Breast epithelium (tissue), 4 donors: Measurements from ENCODE around the gene HOXA5. TPM values are rescaled to one million over a fixed set of nuclear protein-coding genes. Genes with fewer than 3 reads are reported as not detected.
A peak's percentile ranks its signal among the peaks of the same experiment; 100 is the strongest.

Experiments used
- DNase-seq, 2 donors: peaks; one replicate each; pipeline ENCODE4 v3.0.0-alpha.2; 2019; ENCODE audit warnings: low spot score in 2 of 2
- H3K27ac ChIP-seq, 2 donors: fragments of 200-600 bp; sonication (generic) in 1 of 2; one replicate each; pipeline ENCODE4 v1.5.1; 2016 to 2019; ENCODE audit warnings: mild to moderate bottlenecking in 1 of 2
- H3K27me3 ChIP-seq, 2 donors: fragments of 200-600 bp; sonication (generic) in 1 of 2; one replicate each; pipeline versions ENCODE4 v1.5.1 to v1.6.0; 2017 to 2019; ENCODE audit warnings: control low read depth in 1 of 2, mild to moderate bottlenecking in 1 of 2
- H3K36me3 ChIP-seq: fragments of 200-600 bp; one replicate; pipeline ENCODE4 v1.5.1; 2019
- H3K4me1 ChIP-seq, 2 donors: fragments of 200-600 bp; sonication (generic); one replicate each; pipeline ENCODE4 v1.5.1; 2016 to 2019; ENCODE audit warnings: control low read depth in 1 of 2
- H3K4me3 ChIP-seq, 3 donors: fragments of 200-600 bp; sonication (generic); 1 replicate in 2 of 3; 2 replicates in 1 of 3; pipeline ENCODE4 v1.5.1; 2016 to 2019; ENCODE audit warnings: mild to moderate bottlenecking in 3 of 3, moderate library complexity in 2 of 3
- H3K9me3 ChIP-seq, 2 donors: fragments of 200-600 bp; sonication (generic) in 1 of 2; one replicate each; pipeline ENCODE4 v1.5.1; 2016 to 2019; ENCODE audit warnings: control low read depth in 1 of 2
- CTCF ChIP-seq, 3 donors: fragments of 450-650 bp; IDR thresholded peaks; one replicate each; pipeline ENCODE4 v1.5.1; 2016 to 2017; ENCODE audit warnings: antibody characterized with exemption in 3 of 3, mild to moderate bottlenecking in 3 of 3, moderate library complexity in 3 of 3
- POLR2A ChIP-seq: fragments of 450-650 bp; IDR thresholded peaks from one replicate; pipeline ENCODE4 v1.6.1; 2016; ENCODE audit warnings: antibody characterized with exemption, mild to moderate bottlenecking, moderate library complexity
- POLR2AphosphoS5 ChIP-seq, 3 donors: sonication (generic); formaldehyde crosslinking; IDR thresholded peaks; one replicate each; pipeline ENCODE4 v1.6.1; 2017; ENCODE audit warnings: antibody characterized with exemption in 3 of 3
- intact Hi-C: fragments of 100-400 bp; cut with DNase I; formaldehyde crosslinking; loops from one replicate; pipeline ENCODE4 v1.15.1; 2023; ENCODE audit warnings: low total_unique reads
- total RNA-seq, 3 donors: library from RNA; depleted of rRNA; stranded (reverse); fragments of >200 nt; gene quantifications; one replicate each; pipeline ENCODE4 v1.1.0, GENCODE V29; 2016

The HOXA5 gene
- total RNA-seq, 3 donors from 2014 or later: 11.5 to 48.7 (median 22.6) TPM

DNA sequence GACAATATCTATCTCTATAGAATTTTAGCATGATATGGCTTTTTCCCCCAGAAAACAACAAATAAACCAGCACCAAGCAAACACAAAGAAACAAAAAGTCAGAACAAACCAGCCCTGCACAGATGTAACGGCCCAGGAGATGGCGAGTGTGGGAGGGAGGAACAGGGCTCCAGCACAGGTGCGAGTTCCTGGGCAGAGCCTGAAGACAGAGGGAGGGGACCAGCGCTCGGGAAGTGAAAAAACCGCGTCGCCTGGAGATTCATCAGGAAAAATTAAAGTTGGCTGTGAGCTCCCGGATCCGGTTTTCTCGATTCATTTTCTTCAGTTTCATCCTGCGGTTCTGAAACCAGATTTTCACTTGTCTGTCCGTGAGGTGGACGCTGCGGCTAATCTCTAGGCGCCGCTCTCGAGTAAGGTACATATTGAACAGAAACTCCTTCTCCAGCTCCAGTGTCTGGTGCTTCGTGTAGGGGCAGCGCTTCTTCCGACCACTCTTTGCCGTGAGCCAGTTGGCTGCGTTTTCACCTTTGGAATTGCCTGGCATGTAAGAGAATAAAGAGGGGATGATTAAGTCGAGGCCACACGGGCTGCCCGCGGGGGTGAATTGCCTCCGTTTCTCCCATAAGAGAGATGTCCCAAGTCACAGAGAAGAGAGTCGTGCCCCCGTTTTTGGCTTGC, 28.3 kb upstream of the HOXA5 start:
- H3K36me3 ChIP-seq: no peaks in the 10 kb centered on the region
- H3K4me1 ChIP-seq: no peaks in the 10 kb centered on the region
- peak overlapping the region; percentile 62 to 91 (median 76) for H3K4me3 ChIP-seq
- intact Hi-C loops: loop anchor here (10.0 kb wide), 1 partner anchor 1317 kb away; no protein-coding TSS in a partner anchor
- peak overlapping the region; percentile 89 to 91 for H3K27ac ChIP-seq
- peaks cover 3 to 75% of the 10 kb centered on the region in 2 donors for H3K27me3 ChIP-seq
- TF ChIP-seq CTCF (IDR thresholded peaks at IDR 0.05): no peak
- TF ChIP-seq POLR2AphosphoS5 (IDR thresholded peaks at IDR 0.05): peak in 1 of 3 donors; percentile 13
- DNase-seq: peak in 1 of 2 donors; percentile 38
- H3K9me3 ChIP-seq: no peaks in the 10 kb centered on the region

DNA sequence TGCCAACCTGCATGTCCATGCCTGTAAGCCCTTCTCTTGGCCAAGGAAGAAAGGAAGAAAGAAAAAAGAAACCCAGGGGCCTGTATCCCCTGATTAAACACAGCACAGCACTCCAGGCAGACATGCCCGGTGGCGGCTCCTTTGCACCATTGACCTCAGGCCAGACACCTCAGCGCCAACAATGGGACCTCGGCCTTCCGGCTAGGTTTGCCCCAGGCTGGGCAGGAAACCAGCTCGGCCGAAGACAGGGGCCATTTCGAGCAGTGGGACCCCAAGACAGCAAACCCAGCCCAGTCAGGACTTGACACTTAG, 27.8 kb upstream of the HOXA5 start:
- TF ChIP-seq POLR2A (no peak), POLR2AphosphoS5 (IDR thresholded peaks at IDR 0.05) (no peak), CTCF (IDR thresholded peaks at IDR 0.05) (no peak)
- H3K4me3 ChIP-seq: peak overlapping the region; percentile 62 to 91 (median 76)
- peak overlapping the region in 1 of 2 donors; percentile 89 for H3K27ac ChIP-seq
- H3K27me3 ChIP-seq: peaks cover 3 to 75% of the 10 kb centered on the region in 2 donors
- no peaks in the 10 kb centered on the region for H3K36me3 ChIP-seq
- H3K9me3 ChIP-seq: no peaks in the 10 kb centered on the region
- peak in 1 of 2 donors; percentile 41 for DNase-seq
- no peaks in the 10 kb centered on the region for H3K4me1 ChIP-seq
- intact Hi-C loops: loop anchor here (10.0 kb wide), 1 partner anchor 1316 kb away; no protein-coding TSS in a partner anchor

DNA sequence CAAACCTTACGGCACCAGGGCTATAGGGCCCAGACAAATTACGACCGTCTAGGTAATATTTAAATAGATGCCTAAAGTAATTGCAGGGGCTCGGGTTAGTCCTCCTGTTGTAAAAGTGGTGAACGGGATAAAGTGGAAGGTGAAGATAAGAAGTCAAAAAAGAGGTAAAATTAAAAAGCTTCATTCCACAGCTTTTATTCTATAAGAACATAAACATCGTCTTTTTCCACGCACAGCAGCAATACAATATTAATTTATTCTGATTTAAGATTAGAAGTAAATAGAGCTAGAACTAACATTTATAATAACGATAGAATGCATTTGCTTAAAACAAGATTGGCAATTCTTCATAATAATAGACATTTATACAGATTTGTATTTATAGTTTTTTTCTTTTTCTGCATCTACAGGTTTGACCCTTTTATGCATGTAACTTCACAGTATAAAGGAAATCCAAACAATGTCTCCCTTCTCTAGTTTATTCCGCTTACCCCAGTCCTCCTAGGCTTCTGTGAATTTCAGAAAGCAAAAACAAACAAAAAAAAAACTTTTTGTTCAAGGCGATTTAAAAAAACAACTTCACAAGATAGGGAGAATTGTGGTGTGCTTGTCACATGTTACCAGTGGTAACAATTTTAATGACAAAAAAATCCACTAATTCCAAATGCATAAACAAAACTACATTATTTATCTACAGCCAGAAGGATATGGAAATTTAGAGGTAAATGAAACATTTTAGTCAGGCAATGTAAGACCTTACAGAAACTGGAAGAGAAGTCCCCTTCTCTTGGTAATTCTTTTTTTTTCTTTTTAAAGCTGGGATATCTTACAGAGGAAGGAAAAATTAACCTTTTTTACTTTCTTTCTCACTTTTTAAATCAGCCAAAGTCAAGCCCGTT, 27.2 kb upstream of the HOXA5 start:
- H3K36me3 ChIP-seq: no peaks in the 10 kb centered on the region
- TF ChIP-seq POLR2A (no peak), POLR2AphosphoS5 (IDR thresholded peaks at IDR 0.05) (no peak), CTCF (IDR thresholded peaks at IDR 0.05) (no peak)
- peak overlapping the region; percentile 82 to 89 for H3K27ac ChIP-seq
- H3K4me1 ChIP-seq: no peaks in the 10 kb centered on the region
- no peak for DNase-seq
- H3K27me3 ChIP-seq: peaks cover 3 to 75% of the 10 kb centered on the region in 2 donors
- no peaks in the 10 kb centered on the region for H3K9me3 ChIP-seq
- peak overlapping the region; percentile 62 to 76 (median 63) for H3K4me3 ChIP-seq
- intact Hi-C loops: loop anchor here (10.0 kb wide), 1 partner anchor 1316 kb away; no protein-coding TSS in a partner anchor

- H3K27ac ChIP-seq: peak overlapping the region; percentile 82 to 89
- no peaks in the 10 kb centered on the region for H3K9me3 ChIP-seq
- no peak for TF ChIP-seq CTCF (IDR thresholded peaks at IDR 0.05)
- no peak for TF ChIP-seq POLR2AphosphoS5 (IDR thresholded peaks at IDR 0.05)
- TF ChIP-seq POLR2A: no peak
- no peaks in the 10 kb centered on the region for H3K4me1 ChIP-seq
- no peaks in the 10 kb centered on the region for H3K36me3 ChIP-seq
- intact Hi-C loops: loop anchor here (10.0 kb wide), 1 partner anchor 1315 kb away; no protein-coding TSS in a partner anchor
- peak in 1 of 2 donors; percentile 49 for DNase-seq
- peaks cover 5 to 75% of the 10 kb centered on the region in 2 donors for H3K27me3 ChIP-seq
- H3K4me3 ChIP-seq: peak overlapping the region; percentile 50 to 76 (median 63)
Observed at GRCh38 chr7:27169658-27170425, 26.4 kb upstream of the HOXA5 start.
